Measurements from ENCODE around the gene PIP5K1B. TPM values are rescaled to one million over a fixed set of nuclear protein-coding genes. Genes with fewer than 3 reads are reported as not detected.

The PIP5K1B gene
- total and polyA plus RNA-seq, 2 donors (not counting 3 experiments of a cell fraction or from before 2014, with no cell fraction given), result 0.27 TPM; not detected in 1

GRCh38 chr9:68719847-68720246, 14.8 kb downstream of the PIP5K1B start:
- TF ChIP-seq FOS (IDR thresholded peaks at IDR 0.05; ENCODE audit: borderline replicate concordance, insufficient read depth, low read length) (no peak), JUN (IDR thresholded peaks at IDR 0.05; ENCODE audit: borderline replicate concordance, insufficient read depth, insufficient read length, low read depth) (no peak), POLR2A (IDR thresholded peaks at IDR 0.05; ENCODE audit: low read depth, low read length) (no peak), EZH2 (IDR thresholded peaks at IDR 0.05; ENCODE audit: borderline replicate concordance, low read depth, low read length, severe bottlenecking) (no peak), CTCF (IDR thresholded peaks at IDR 0.05; ENCODE audit: extremely low read depth in 1 of 2, insufficient read depth in 1 of 2, low read depth in 1 of 2, low read length in 2 of 2) (no peak), MYC (IDR thresholded peaks at IDR 0.05; ENCODE audit: low read depth, low read length) (no peak), POLR2AphosphoS5 (IDR thresholded peaks at IDR 0.05; ENCODE audit: insufficient read depth, low read depth, low read length) (no peak), GATA2 (IDR thresholded peaks at IDR 0.05; ENCODE audit: insufficient read depth, insufficient read length, low read depth, low read length) (no peak), MAX (IDR thresholded peaks at IDR 0.05; ENCODE audit: insufficient read depth, insufficient read length) (no peak)
- Histone ChIP-seq H3K9me1 (replicated peaks; ENCODE audit: control insufficient read depth, extremely low read depth, insufficient read depth, low read length) (no peaks in the 10 kb centered on the region), H3K4me1 (ENCODE audit: control insufficient read depth, extremely low read depth, insufficient read depth, low read length) (no peaks in the 10 kb centered on the region), H3K27ac (ENCODE audit: insufficient read depth, low read depth, low read length) (no peak overlapping the region), H3K4me3 (replicated peaks in 1 of 3; ENCODE audit: insufficient read depth in 1 of 3, low read depth in 1 of 3, low read length in 3 of 3) (no peak overlapping the region), H2AFZ (ENCODE audit: low read depth, low read length) (no peak overlapping the region), H3K9me3 (replicated peaks; ENCODE audit: control insufficient read depth, insufficient read depth, low read length) (no peaks in the 10 kb centered on the region), H4K20me1 (replicated peaks; ENCODE audit: control insufficient read depth, extremely low read depth, insufficient read depth, low read length) (no peaks in the 10 kb centered on the region), H3K79me2 (ENCODE audit: control insufficient read depth, insufficient read depth, low read length) (no peaks in the 10 kb centered on the region), H3K27me3 (ENCODE audit: control insufficient read depth in 2 of 2, insufficient read depth in 2 of 2, low read length in 2 of 2) (peaks cover 0 to 8% of the 10 kb centered on the region in 2 experiments), H3K9ac (replicated peaks; ENCODE audit: extremely low read depth, insufficient read depth, low read length) (no peak overlapping the region), H3K36me3 (ENCODE audit: control insufficient read depth in 2 of 2, extremely low read depth in 1 of 2, insufficient read depth in 2 of 2, low read length in 2 of 2) (no peaks in the 10 kb centered on the region), H3K4me2 (ENCODE audit: insufficient read depth, low read length) (no peak overlapping the region)
- intact Hi-C loops (cut with micrococcal nuclease), result no loop called here
- POLR2A ChIA-PET, result no interaction called here
- CTCF ChIA-PET, result no interaction called here
- BruUV-seq (replicated peaks), result no TSS peak
- dilution Hi-C loops (cut with MboI; ENCODE audit: extremely low pct_ligation_motif_present, low sequenced_read_pairs), result no loop called here
- DNase-seq (ENCODE audit: low read depth, low spot score), result no peak
- FAIRE-seq, result no peak
